K562 treated with DMSO at 1 percent for 48 hours (cell line): ENCODE results near the gene USP2. TPM values are rescaled to one million over a fixed set of nuclear protein-coding genes. Genes with fewer than 3 reads are reported as not detected.

Experiments
- total RNA-seq: library from RNA; unstranded; fragments of 300-600 nt; gene quantifications from 2 replicates; pipeline ENCODE4 v1.2.3, GENCODE V29; 2022; ENCODE audit warnings: low replicate concordance; ENCODE audit errors: extremely low read depth

USP2 gene
- not detected in 2 replicates for total RNA-seq

GRCh38 chr11:119381181-119381988 is at the start of gene USP2:
TSS of gene USP2 (minus strand) at chr11:119381690. CDS start at chr11:119373480, 8,210 bp downstream.

DNA sequence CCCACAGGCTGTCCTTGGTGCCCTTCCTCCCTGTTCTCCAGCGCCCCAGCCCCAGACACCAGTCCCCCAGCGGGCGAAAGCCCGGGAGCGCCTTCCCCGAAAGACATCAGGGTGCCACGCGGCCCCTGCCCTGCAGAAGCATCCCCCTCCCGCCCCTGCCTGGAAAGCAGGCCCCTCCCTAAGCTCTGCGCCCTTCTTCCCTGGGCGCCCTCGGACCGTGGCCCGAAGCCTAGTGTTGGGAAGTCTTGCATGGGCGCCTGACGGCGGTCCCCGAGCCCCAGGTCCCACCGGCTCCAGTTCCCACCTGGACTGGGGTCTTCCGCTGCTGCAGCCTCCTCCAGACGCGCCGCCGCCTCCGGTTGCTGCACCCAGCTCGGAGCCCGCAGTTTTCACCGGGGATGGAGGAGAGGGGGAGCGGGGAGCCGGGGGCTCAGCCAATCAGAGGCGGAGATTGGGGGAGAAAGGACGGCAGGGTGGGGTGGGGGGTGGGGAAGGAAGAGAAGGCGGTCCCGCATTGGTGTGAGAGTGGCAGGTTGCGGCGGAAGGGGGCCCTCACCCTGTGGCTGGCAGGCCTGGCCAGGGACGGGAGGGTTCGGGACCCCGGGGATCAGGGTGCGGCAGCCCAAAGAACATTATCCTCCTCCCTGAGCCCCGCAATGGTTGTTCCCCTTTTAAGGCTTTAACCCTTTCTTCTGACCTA is 41.5 kb upstream of the USP2 start, which contains the start of gene THY1:
Gene THY1, minus strand, starts transcription at position 364 of the 700 bp plus-strand sequence. CDS start 2,267 bp downstream, outside the sequence.

GRCh38 chr11:119346605-119347004 is 34.9 kb downstream of the USP2 start, which contains the start of gene MFRP:
TSS of gene MFRP (minus strand) at chr11:119346705. CDS start at chr11:119346513, 192 bp downstream.

DNA sequence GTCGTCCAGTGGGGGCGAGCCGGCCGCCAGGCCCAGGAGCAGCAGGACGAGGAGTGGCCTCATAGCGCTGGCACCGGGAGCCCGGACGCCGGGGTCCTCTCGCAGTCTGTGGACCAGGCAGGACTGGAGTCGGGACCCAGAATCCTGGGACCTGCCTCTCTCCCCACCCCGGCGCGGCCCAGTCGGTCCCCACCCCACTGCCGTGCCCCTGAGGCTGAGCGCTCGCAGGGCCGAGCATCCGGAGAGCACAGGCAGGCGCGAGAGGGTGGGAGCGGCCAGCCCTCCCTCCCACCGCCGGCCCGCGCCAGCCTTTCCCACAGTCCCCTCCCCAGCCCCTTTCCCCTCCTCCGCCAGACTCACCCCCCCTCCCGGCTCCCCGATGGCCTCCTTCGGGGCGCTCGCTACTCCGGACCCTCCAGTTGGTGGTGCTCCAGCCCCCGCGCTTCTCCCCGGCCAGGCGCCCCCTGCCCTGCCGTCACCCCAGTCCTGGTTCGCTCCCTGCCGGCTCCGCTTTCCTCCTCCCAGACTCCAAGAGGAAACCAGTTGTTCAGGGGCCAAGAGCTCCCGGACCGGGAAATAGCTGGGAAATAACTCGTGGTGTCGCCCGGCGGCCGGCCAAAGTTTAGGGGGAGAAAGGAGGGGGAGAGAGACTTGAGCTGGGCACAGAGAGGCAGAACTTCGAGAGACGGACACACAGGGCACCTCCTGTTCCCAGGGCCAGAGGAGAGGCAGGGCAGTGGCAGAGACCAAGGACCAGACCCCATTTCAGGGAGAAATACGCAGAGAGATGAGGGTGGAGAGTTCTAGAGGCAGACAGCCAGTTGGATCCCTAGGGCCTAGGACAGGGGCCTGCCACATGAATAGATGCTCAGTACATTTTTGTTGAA is 40.9 kb downstream of the USP2 start, which contains the start of gene C1QTNF5:
Gene C1QTNF5, minus strand, starts transcription at position 549 of the 887 bp plus-strand sequence. Its CDS starts 486 bp downstream, at position 63.

DNA sequence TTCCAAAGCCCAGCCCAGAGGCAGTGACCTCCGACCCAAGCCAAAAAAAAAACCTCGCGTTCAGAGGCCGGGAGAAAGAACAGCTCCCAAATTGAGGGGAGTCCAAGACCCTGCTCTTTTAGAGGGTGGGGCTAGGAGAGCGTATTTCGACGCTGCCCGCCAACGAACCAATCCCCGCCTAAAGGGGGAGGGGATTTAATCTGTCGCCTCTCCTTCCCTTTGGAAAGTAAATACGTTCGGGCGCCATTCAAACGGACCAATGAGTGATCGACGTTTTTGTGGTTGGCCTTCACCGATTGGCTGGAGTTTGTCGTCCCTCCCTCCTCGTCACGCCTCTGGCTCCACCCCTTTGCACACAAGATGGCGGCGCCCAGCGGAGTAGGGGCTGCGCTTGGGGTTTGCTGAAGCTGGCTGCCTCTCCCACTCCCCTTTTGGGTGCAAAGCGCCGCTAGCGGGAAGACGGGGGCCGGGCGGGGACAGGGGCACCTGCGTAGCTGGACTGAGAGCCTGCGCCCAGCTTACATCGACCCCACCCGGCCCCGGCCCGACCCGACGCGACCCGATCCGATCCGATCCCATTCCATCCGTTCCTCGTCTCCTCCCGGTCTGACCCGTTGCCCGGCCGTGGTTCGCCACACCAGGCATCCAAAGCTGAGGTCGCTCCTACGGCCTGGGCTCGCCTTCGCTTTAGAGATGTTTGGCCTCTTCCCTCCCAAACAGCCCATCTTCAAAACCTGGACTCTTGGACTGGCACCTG is 47.1 kb downstream of the USP2 start, which contains the start of gene RNF26:
Gene RNF26, plus strand, starts transcription at position 354 of the 757 bp plus-strand sequence. CDS start 596 bp downstream, outside the sequence.

DNA sequence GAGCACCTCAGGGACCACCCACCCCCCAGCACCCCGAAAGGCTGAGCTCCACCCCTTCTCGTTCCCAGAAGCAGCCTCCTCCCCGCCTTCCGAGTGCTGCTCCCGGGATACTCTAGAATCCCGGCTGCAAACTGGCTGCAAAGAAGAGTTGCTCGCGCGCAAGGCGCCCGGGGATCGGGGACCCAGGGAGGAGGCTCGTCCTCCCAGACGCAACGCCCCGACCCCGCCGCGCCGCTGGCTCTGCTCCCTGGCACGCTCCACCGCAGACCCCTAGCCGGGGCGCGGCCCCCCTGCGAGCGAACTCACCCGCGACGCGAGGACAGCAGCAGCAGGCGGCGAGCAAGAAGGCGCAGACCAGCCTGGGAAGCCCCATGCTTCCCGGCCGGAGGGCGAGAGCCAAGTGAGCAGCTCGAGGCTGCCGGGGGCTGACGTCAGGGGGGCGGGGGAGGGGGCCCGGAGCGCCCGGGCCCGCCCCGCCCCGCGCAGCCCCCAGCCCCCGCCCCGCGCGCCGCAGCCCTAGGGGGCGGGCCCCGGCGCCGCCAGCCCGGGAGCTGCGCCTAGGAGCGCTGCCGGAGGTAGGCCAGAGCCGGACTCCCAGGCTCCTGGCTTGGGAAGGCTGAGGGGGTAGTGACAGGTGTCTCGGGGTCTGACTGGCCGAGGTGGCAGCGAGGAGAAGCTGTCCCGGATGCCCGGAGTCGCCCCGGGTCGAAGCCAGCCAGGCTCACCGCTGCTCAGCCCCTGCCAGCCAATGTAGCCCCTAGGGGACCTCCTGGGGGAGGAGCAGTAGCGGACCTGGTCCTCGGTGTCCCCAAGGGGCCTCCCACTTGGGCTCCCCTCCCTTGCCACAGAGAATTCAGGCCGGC is 64.5 kb downstream of the USP2 start, which contains the start of gene MCAM:
Gene MCAM, minus strand, starts transcription at position 402 of the 863 bp plus-strand sequence. Its CDS starts 29 bp downstream, at position 373.

Other genes starting within 250 kb of the USP2 start
- gene ABCG4, start 232.6 kb downstream of the USP2 start, total RNA-seq = not detected in 2 replicates
- gene NLRX1, start 213.0 kb downstream of the USP2 start, total RNA-seq = not detected in 2 replicates
- gene NHERF4, start 196.2 kb downstream of the USP2 start, total RNA-seq = not detected in 2 replicates
- gene CBL, start 175.4 kb downstream of the USP2 start, total RNA-seq = not detected in 2 replicates
- not detected in 2 replicates for gene MCAM, start 64.6 kb downstream of the USP2 start, total RNA-seq
- not detected in 2 replicates for gene RNF26, start 47.2 kb downstream of the USP2 start, total RNA-seq
- not detected in 2 replicates for gene C1QTNF5, start 40.8 kb downstream of the USP2 start, total RNA-seq
- gene MFRP, start 35.0 kb downstream of the USP2 start, total RNA-seq = not detected in 2 replicates
- gene THY1, start 41.5 kb upstream of the USP2 start, total RNA-seq = not detected in 2 replicates